Astrocyte of the cerebellum (primary cell): ENCODE data around the gene FBLN2.

Experiments
- DNase-seq: peaks from one replicate; pipeline ENCODE4 v3.0.0-alpha.2; 2011; ENCODE audit warnings: low read depth
- H3K4me3 ChIP-seq: 2 replicates; pipeline ENCODE4 v1.5.1; 2011; ENCODE audit warnings: mild to moderate bottlenecking, low read depth, low read length, moderate library complexity
- in situ Hi-C: cut with HindIII; loops from 2 replicates; pipeline ENCODE4 v1.10.0; 2017; ENCODE audit warnings: low sequenced_read_pairs
- TF ChIP-seq, protein P1 (sequence below): IDR thresholded peaks from 2 replicates; pipeline ENCODE4 v1.5.1; 2012; ENCODE audit warnings: low read length, low read depth, moderate library complexity, mild to moderate bottlenecking; ENCODE audit errors: missing control alignments

Gene FBLN2

DNA sequence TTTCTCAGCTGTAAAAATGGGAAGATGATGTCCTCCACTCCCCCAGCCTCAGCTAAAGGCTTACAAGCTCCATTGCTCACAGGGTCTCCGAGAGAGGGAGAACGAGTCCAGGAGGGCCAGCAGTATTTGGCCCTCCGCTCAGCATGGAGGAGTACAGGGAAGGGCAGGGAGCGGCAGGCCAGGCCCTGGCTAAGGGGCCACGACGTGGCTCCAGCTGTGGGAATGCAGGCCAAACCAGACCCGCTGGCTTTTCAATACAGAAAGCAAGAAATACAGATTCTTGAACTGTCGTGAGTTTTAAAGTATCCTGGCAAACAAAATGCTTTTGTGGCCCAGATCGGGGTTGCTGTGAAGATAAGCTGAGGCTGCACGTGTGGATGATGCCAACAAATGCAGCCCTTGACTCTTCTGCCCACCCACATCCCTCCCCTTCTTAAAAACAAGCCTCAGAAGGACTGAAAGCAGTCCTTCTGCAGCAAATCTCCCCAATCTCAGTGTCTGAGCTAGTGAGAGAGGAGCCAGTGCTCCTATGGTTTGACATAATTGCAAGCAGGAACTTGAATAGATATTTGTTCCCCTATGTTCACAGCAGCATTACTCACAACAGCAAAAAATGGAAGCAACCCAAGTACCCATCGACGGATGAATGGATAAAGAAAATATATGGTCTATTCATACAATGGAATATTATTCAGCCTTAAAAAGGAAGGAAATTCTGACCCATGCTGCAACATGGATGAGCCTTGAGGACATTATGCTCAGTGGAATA, 18.5 kb upstream of the FBLN2 start:
- H3K4me3 ChIP-seq: no peak overlapping the region
- no peak for DNase-seq
- TF ChIP-seq, protein P1, sequence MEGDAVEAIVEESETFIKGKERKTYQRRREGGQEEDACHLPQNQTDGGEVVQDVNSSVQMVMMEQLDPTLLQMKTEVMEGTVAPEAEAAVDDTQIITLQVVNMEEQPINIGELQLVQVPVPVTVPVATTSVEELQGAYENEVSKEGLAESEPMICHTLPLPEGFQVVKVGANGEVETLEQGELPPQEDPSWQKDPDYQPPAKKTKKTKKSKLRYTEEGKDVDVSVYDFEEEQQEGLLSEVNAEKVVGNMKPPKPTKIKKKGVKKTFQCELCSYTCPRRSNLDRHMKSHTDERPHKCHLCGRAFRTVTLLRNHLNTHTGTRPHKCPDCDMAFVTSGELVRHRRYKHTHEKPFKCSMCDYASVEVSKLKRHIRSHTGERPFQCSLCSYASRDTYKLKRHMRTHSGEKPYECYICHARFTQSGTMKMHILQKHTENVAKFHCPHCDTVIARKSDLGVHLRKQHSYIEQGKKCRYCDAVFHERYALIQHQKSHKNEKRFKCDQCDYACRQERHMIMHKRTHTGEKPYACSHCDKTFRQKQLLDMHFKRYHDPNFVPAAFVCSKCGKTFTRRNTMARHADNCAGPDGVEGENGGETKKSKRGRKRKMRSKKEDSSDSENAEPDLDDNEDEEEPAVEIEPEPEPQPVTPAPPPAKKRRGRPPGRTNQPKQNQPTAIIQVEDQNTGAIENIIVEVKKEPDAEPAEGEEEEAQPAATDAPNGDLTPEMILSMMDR: no peak
- in situ Hi-C loops: no loop called here

GRCh38 chr3:13532085-13532484, 16.8 kb upstream of the FBLN2 start:
- in situ Hi-C loops: no loop called here
- TF ChIP-seq, protein P1: no peak
- no peak for DNase-seq
- H3K4me3 ChIP-seq: no peak overlapping the region

DNA sequence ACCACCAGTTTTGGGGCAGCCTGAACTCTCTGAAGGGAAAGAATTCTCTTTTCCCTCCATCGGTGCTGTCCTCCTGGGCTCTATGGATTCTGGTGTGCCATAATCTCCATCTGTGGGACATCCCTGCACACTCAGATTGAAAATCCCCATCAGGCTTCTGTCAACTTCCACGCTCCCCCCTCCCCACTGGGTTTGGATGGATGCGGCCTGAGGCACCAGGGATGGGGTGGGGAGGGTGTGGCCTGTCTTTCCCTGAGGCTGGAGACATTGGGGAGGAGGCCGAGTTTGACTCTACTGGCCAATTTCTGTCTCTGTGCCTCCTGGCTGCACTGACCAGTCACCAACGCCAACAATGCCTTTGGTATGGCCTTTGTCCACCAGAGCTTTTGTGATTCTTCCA, 16.3 kb upstream of the FBLN2 start:
- H3K4me3 ChIP-seq: no peak overlapping the region
- DNase-seq: no peak
- TF ChIP-seq, protein P1: no peak
- in situ Hi-C loops: no loop called here

DNA sequence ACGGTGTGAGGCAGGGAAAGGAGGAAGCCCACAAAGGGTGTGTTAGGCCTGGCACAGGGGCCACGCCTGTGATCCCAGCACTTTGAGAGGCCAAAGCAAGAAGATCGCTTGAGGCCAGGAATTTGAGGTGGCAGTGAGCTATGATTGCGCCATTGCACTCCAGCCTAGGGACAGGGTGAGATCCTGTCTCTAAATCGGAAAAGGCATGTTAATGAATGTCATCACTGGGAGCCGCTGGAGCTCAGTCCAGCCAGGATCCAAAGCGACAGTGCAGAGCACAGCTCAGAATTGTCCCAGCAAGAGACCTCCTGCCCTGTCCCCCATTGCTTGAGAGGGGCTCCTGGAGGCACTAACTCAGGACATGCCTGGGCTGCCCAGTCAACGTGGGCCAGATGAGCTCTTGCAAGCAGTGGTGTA, 15.0 kb upstream of the FBLN2 start:
- no peak overlapping the region for H3K4me3 ChIP-seq
- no peak for DNase-seq
- TF ChIP-seq, protein P1: no peak
- in situ Hi-C loops: no loop called here

GRCh38 chr3:13535526-13535875, 13.4 kb upstream of the FBLN2 start:
- in situ Hi-C loops: no loop called here
- TF ChIP-seq, protein P1: no peak

GRCh38 chr3:13535905-13536304, 13.0 kb upstream of the FBLN2 start:
- TF ChIP-seq, protein P1: no peak
- no peak for DNase-seq
- in situ Hi-C loops: no loop called here
- no peak overlapping the region for H3K4me3 ChIP-seq

More at GRCh38 chr3:13535526-13535875, 13.4 kb upstream of the FBLN2 start:
- no peak overlapping the region for H3K4me3 ChIP-seq
- DNase-seq: no peak

DNA sequence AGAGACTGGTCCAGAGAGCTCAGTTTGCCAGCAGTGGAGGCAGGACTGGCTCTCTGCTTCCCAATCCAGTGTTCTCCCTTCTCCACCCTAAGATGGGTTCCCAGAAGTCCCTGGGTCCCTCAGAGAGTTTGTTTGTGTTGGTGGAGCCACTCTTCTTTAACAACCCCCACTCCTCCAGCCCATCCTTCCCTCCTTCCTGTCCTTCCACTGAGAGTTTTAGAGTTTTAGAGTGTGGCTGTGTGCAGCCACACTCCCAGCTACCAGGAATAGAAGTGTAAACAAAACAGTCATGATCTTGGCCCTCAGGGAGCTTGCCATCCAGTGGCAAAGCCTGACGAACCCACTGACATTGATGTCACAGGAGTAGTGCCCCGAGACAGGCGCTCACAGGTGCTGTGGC, 12.5 kb upstream of the FBLN2 start:
- in situ Hi-C loops: no loop called here
- no peak for DNase-seq
- TF ChIP-seq, protein P1: no peak
- H3K4me3 ChIP-seq: no peak overlapping the region
